CD4-positive, alpha-beta T cell treated with Interleukin-4 for 1 hour (primary cell): ENCODE data around the gene SLC37A4.
A peak's percentile ranks its signal among the peaks of the same experiment; 100 is the strongest.
"Not testable (repeated sequence)": the region's sequence is repeated elsewhere in the genome, so short reads cannot be mapped to it uniquely, and the experiment has no call there.

ENCODE experiments used
- DNase-seq, 2 donors: peaks; one replicate each; pipeline ENCODE4 v3.0.0-alpha.2; 2020 to 2022

SLC37A4 gene

DNA sequence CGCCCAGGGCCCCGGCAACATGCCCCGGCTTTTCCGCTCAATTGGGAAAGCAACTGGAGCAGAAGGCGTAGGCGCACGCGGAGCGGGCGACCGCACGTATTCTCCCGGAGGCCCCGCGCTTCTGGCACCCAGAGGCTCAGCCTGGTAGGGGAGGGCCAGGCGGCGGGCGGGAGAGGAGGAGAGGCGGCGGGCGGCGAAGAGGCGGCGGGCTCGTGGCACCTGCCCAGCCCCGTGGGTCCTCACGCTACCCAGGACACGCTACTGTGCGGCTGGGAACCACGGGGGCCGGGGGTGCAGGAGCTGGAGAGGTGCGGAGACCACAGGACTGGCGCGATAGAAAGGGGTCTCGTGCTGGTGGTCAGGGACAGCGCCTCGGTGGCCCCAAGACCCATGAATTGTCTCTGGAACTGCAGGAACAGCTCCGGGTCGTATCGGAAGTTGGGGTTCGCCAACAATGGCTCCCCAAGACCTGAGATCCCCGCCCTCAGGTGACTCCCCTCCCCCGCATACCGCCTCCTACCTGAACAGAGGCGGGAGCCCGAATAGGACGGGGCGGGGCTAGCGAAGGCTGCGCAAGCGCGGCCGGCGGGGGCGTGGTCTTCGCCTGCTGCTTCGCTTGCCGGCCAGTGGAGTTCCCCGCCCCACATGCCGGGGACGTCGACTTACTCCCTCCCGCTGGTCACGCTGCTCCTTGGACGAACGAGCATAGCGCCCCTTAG, at the start of gene SLC37A4:
SLC37A4 (minus strand) TSS at position 549 of the 719 bp plus-strand sequence.
- peak; percentile 99 to 100 for DNase-seq

DNA sequence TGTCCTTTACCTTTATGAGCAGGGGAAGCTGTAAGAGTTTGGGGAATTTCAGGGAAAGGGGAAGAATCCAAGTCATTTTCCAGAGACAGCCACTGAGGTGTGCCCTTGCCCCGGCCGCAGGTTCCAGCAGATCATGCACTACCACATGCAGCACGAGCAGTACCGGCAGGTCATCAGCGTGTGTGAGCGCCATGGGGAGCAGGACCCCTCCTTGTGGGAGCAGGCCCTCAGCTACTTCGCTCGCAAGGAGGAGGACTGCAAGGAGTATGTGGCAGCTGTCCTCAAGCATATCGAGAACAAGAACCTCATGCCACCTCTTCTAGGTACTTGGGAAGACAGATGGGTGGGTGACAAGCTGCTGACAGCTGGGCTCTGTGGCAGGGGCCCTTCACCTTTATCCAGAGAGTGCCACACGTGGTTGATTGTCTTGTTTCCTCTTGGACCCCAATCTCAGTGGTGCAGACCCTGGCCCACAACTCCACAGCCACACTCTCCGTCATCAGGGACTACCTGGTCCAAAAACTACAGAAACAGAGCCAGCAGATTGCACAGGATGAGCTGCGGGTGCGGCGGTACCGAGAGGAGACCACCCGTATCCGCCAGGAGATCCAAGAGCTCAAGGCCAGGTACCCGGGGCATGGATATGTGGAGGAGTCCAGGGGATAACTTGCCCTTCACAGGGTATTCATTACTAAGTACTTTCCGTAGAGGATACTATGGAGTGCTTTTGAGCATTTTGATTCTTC, 48.2 kb upstream of the SLC37A4 start:
- no peak for DNase-seq

DNA sequence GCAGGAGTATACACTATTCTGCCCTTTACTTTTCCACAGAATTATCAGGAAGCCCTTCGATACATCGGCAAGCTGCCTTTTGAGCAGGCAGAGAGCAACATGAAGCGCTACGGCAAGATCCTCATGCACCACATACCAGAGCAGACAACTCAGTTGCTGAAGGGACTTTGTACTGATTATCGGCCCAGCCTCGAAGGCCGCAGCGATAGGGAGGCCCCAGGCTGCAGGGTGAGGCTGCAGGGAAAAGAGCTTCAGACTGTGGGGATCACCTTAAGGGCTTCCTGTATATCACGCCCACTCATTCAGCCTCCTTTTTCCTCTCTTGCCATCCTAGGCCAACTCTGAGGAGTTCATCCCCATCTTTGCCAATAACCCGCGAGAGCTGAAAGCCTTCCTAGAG, 47.2 kb upstream of the SLC37A4 start:
- no peak for DNase-seq

GRCh38 chr11:119067371-119068222, 36.9 kb upstream of the SLC37A4 start, which contains the start of gene VPS11:
VPS11 (plus strand) TSS chr11:119067818; CDS start chr11:119067824, 6 bp downstream.
- peak; percentile 97 for DNase-seq

GRCh38 chr11:119065369-119065768, 34.7 kb upstream of the SLC37A4 start:
- DNase-seq, result peak; percentile 60 to 68

- DNase-seq, result no peak
Observed at GRCh38 chr11:119062779-119063178, 32.1 kb upstream of the SLC37A4 start.

GRCh38 chr11:119061256-119061655, 30.6 kb upstream of the SLC37A4 start:
- DNase-seq, result no peak

GRCh38 chr11:119059128-119059527, 28.5 kb upstream of the SLC37A4 start:
- DNase-seq, result not testable (repeated sequence)

DNA sequence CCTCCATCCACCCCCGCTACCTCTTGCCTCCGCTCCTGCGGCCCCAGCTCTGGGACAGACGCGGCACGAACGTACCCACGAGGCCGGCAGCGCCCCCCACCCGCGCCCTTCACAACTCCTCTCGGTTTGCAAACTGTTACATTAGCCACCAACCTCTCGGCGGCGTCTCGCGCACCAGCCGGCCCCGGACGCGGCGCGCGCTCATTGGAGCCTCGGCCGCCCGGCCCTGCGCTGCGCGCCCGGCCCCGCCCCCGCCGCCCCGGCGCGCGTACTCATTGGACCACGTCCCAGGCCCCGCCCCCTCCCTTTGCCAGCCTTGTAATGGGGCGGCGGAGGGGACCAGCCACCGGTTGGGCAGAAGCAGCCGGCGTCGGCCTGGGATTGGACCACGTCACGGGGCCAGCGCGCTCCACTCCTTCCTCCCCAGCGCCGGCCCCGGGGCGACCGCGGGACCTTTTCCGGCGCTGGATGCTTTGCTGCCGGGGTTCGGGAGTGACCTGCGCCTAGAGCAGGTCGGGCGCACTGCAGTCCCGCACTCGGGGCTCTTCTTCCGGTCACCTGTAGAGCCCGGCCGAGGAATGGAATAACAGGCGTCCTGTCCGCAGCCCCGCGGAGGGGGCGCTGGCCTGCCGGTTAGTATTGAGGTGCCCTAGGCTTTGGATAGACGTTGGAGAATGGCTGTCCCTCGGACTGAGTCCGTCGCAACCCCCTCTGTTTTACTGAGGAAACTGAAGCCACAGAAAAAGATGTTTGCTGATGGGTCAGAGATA, 26.5 kb upstream of the SLC37A4 start, which contains the start of gene HYOU1:
HYOU1 (minus strand) TSS at position 206 of the 770 bp plus-strand sequence. CDS start 1,045 bp downstream, outside the sequence.
- peak; percentile 97 to 98 for DNase-seq

- DNase-seq, result peak; percentile 58 to 66
Observed at GRCh38 chr11:119056421-119056999, 25.8 kb upstream of the SLC37A4 start.

- peak in 1 of 2 donors; percentile 19 for DNase-seq
Observed at GRCh38 chr11:119055901-119056300, 25.2 kb upstream of the SLC37A4 start.

DNA sequence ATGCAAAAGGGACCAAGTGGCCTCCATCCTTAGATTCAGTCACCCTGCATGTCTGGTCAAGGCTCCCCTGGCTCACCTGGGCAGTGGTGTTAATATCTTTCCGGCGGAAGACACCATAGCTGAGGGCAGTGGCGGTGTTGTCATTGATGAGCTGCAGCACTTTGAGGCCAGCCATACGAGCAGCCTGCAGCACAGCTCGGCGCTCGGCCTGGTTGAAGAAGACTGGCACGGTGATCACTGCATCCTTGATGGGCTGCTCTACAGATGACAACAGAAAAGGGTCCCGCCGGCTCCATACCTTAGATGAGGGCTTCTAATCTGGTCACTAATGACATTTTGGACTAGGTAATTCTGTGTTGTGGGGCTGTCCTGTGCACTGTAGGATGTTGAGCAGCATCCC, 23.7 kb upstream of the SLC37A4 start:
- DNase-seq, result no peak

DNA sequence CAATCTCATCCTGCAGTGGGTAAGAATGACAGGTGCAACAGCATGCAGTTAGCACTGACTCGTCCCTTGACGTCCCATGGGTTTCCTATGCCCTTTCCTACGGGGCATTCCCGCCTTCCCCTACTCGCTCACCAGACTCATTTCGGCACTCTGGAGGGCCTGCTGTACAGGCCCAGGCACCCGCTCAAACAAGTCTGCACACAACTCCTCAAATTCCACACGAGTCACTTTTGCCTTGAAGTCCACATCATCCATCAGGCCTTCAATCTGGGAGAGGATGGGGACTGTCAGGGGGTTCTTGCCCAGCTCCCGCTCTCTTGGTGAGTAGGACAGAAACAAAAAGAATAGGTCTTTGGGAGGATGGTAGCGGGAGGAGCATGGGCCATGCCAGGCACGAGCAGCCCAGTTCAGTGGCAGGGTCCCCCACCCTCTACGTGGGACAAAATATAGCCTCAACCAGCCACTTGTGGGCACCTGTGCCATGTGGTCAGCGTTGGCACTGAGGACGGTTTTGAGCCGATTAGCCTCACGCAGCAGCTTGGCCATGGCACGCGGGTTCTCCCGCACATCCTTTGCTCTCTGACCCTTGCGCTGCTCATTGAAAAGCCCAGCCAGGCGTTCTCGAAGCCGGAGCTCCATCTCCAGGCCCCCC, 21.6 kb upstream of the SLC37A4 start:
- no peak for DNase-seq

- peak; percentile 20 to 33 for DNase-seq
Observed at GRCh38 chr11:119051440-119052162, 20.9 kb upstream of the SLC37A4 start.

DNA sequence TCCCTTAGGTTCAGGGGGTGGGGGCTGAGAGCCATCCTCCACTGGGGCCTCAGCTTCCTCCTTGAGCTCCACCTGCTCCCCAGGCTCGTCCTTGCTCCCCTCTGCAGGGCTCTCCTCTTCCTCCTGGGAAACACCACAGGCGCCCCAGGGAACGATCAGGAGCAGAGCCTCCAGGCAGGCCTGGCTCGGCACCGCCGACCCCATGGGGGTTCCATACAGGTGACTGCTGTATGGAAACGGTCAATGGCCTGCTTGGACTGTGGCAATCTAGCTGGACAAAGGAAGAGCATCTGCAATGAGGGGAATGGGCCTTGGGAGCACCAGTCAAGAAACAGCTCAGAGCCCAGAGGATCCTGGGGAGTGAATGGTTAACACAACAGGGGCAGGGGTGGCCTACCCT, 18.4 kb upstream of the SLC37A4 start:
- DNase-seq, result no peak

GRCh38 chr11:119048644-119049043, 18.0 kb upstream of the SLC37A4 start:
- DNase-seq, result no peak

DNA sequence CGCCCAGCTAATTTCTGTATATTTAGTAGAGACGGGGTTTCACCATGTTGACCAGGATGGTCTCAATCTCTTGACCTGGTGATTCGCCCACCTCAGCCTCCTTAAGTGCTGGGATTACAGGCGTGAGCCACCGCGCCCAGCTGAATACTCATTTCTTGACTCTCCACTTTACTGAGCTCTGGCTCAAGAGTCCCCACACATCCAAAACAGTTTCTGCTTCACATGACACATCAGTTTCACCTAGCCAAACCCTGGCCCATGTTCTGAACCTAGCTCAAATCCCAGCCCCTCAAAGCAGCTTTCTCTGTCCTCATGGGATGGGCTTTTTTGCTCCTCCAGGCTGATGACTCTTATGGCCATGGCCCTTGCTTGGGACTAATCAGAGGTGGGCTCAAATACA, 16.5 kb upstream of the SLC37A4 start:
- no peak for DNase-seq

GRCh38 chr11:119046489-119046888, 15.8 kb upstream of the SLC37A4 start:
- DNase-seq, result no peak

GRCh38 chr11:119044708-119045107, 14.0 kb upstream of the SLC37A4 start:
- DNase-seq, result no peak

GRCh38 chr11:119042927-119043326, 12.2 kb upstream of the SLC37A4 start:
- DNase-seq, result no peak
